KMS-11 (cell line): ENCODE data around the gene TUBA4A.

ENCODE experiments used
- H2AFZ ChIP-seq: fragments of 200-600 bp; sonication (generic); 2 replicates; pipeline ENCODE4 v1.6.1; 2016; ENCODE audit warnings: antibody characterized with exemption, mixed run types, low read depth
- H3K27ac ChIP-seq: fragments of 200-600 bp; sonication (generic); 2 replicates; pipeline ENCODE4 v1.6.1; 2016; ENCODE audit warnings: mild to moderate bottlenecking, mixed run types
- H3K27me3 ChIP-seq: fragments of 200-600 bp; sonication (generic); 2 replicates; pipeline ENCODE4 v1.6.1; 2017; ENCODE audit warnings: mild to moderate bottlenecking, low read depth, mixed run types, moderate library complexity; ENCODE audit not compliant: insufficient read depth
- H3K36me3 ChIP-seq: fragments of 200-600 bp; sonication (generic); 2 replicates; pipeline ENCODE4 v1.6.1; 2017; ENCODE audit warnings: mild to moderate bottlenecking, mixed run types; ENCODE audit not compliant: insufficient read depth
- H3K4me1 ChIP-seq: fragments of 200-600 bp; sonication (generic); 2 replicates; pipeline ENCODE4 v1.6.1; 2016; ENCODE audit warnings: mild to moderate bottlenecking, low read depth, mixed run types; ENCODE audit not compliant: poor library complexity, severe bottlenecking
- H3K4me2 ChIP-seq: fragments of 200-600 bp; sonication (generic); 2 replicates; pipeline ENCODE4 v1.7.0; 2016; ENCODE audit warnings: mild to moderate bottlenecking, mixed run types
- H3K4me3 ChIP-seq: fragments of 200-600 bp; sonication (generic); IDR thresholded peaks from 2 replicates; pipeline ENCODE4 v1.6.1; 2017; ENCODE audit warnings: low read depth, low read length, mixed read lengths; ENCODE audit not compliant: insufficient read depth
- H3K79me2 ChIP-seq: fragments of 200-600 bp; sonication (generic); 2 replicates; pipeline ENCODE4 v1.6.1; 2016; ENCODE audit warnings: low read depth, mixed run types; ENCODE audit not compliant: insufficient read depth
- H3K9ac ChIP-seq: fragments of 200-600 bp; sonication (generic); 2 replicates; pipeline ENCODE4 v1.6.1; 2016; ENCODE audit warnings: mild to moderate bottlenecking, mixed run types
- H4K20me1 ChIP-seq: fragments of 200-600 bp; sonication (generic); 2 replicates; pipeline ENCODE4 v1.6.1; 2016; ENCODE audit warnings: mild to moderate bottlenecking, mixed run types; ENCODE audit not compliant: insufficient read depth
- CTCF ChIP-seq: fragments of 200-600 bp; sonication (generic); conservative IDR thresholded peaks from 2 replicates; pipeline ENCODE4 v1.6.1; 2017; ENCODE audit warnings: low read depth, mild to moderate bottlenecking, antibody characterized with exemption, low read length, moderate library complexity, mixed read lengths

The TUBA4A gene

GRCh38 chr2:219229305-219230058 is 24.2 kb downstream of the TUBA4A start, which contains the start of the genes ANKZF1 and ATG9A:
Gene ANKZF1 (plus strand): TSS chr2:219229806. CDS start chr2:219230258, 452 bp downstream.
Gene ATG9A (minus strand): TSS chr2:219229636. CDS start chr2:219228024, 1,612 bp downstream.
- no peaks in the 10 kb centered on the region for H3K27me3 ChIP-seq
- H3K36me3 ChIP-seq = no peaks in the 10 kb centered on the region; the same call in 1 of the 2 replicates
- peak within 1 kb of the TSS; percentile 67 for H2AFZ ChIP-seq
- peak within 1 kb of the TSS; percentile 85 for H3K27ac ChIP-seq
- H4K20me1 ChIP-seq = no peaks in the 10 kb centered on the region
- H3K4me1 ChIP-seq = peaks cover 21% of the 10 kb centered on the region
- peak within 1 kb of the TSS; percentile 72 for H3K9ac ChIP-seq
- H3K79me2 ChIP-seq = peaks cover 36% of the 10 kb centered on the region; the same call in 1 of the 2 replicates
- no peak within 1 kb of the TSS for H3K4me3 ChIP-seq
- TF ChIP-seq CTCF = no peak
- H3K4me2 ChIP-seq = peak within 1 kb of the TSS; percentile 95

GRCh38 chr2:219228911-219229304 is 24.8 kb downstream of the TUBA4A start:
- H3K27me3 ChIP-seq = no peaks in the 10 kb centered on the region
- H3K27ac ChIP-seq = no peak overlapping the region
- H2AFZ ChIP-seq = peak overlapping the region; percentile 67
- no peaks in the 10 kb centered on the region; the same call in 1 of the 2 replicates for H3K36me3 ChIP-seq
- peak overlapping the region; percentile 95 for H3K4me2 ChIP-seq
- H4K20me1 ChIP-seq = no peaks in the 10 kb centered on the region
- H3K4me1 ChIP-seq = peaks cover 21% of the 10 kb centered on the region
- H3K4me3 ChIP-seq = no peak overlapping the region
- H3K79me2 ChIP-seq = peaks cover 36% of the 10 kb centered on the region; the same call in 1 of the 2 replicates
- no peak for TF ChIP-seq CTCF
- peak overlapping the region; percentile 72 for H3K9ac ChIP-seq

- Histone ChIP-seq H2AFZ (no peak overlapping the region), H3K4me3 (no peak overlapping the region), H4K20me1 (no peaks in the 10 kb centered on the region), H3K27ac (no peak overlapping the region), H3K27me3 (no peaks in the 10 kb centered on the region), H3K36me3 (no peaks in the 10 kb centered on the region; the same call in 1 of the 2 replicates), H3K79me2 (peaks cover 36% of the 10 kb centered on the region; the same call in 1 of the 2 replicates), H3K4me2 (peak overlapping the region; percentile 95), H3K9ac (peak overlapping the region; percentile 72; the same call in 1 of the 2 replicates), H3K4me1 (peaks cover 21% of the 10 kb centered on the region)
- TF ChIP-seq CTCF = no peak
These were observed 25.4 kb downstream of the TUBA4A start for GRCh38 chr2:219228041-219228910.

GRCh38 chr2:219225350-219225749 is 28.4 kb downstream of the TUBA4A start:
- H2AFZ ChIP-seq = no peak overlapping the region
- peaks cover 8% of the 10 kb centered on the region for H3K4me1 ChIP-seq
- no peaks in the 10 kb centered on the region; the same call in 1 of the 2 replicates for H3K36me3 ChIP-seq
- H3K27ac ChIP-seq = no peak overlapping the region
- TF ChIP-seq CTCF = no peak
- H3K4me2 ChIP-seq = no peak overlapping the region
- H4K20me1 ChIP-seq = no peaks in the 10 kb centered on the region
- no peak overlapping the region for H3K4me3 ChIP-seq
- no peak overlapping the region for H3K9ac ChIP-seq
- peaks cover 21% of the 10 kb centered on the region; the same call in 1 of the 2 replicates for H3K79me2 ChIP-seq
- no peaks in the 10 kb centered on the region for H3K27me3 ChIP-seq
